ENCODE measurements around the gene HECTD4. TPM values are rescaled to one million over a fixed set of nuclear protein-coding genes. Genes with fewer than 3 reads are reported as not detected.

Gene HECTD4
- total RNA-seq, 4 donors from 2014 or later: 28.2 to 54.4 (median 33.7) TPM

DNA sequence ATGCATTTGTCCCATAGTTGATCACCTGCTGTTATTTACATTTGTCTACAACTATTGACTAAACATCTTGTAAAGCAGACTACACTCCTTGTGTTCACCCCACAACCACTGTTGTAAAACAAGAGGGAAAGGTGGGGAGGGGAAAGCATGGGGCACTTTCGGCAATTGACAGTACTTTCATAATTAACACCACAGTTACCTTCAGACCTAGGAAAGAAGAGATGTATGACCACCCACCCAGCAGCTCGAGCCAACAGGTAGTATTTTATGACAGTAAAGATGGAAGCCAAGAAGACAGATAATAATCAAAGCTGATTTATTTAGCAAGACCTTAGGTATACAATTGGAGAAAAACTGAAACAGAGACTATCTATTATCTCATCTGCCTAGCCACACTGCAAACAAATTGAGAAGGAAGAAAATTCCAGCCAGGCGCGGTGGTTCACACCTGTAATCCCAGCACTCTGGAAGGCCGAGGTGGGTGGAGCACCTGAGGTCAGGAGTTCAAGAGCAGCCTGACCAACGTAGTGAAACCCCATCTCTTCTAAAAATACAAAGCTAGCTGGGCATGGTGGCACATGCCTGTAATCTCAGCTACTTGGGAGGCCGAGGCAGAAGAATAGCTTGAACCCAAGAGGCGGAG is 11.2 kb downstream of the HECTD4 start:
- TF ChIP-seq CTCF (IDR thresholded peaks at IDR 0.05; ENCODE audit: low read depth): no peak

- no peak for TF ChIP-seq CTCF (IDR thresholded peaks at IDR 0.05; ENCODE audit: low read depth)
These were observed 12.0 kb downstream of the HECTD4 start for GRCh38 chr12:112370199-112370598.

DNA sequence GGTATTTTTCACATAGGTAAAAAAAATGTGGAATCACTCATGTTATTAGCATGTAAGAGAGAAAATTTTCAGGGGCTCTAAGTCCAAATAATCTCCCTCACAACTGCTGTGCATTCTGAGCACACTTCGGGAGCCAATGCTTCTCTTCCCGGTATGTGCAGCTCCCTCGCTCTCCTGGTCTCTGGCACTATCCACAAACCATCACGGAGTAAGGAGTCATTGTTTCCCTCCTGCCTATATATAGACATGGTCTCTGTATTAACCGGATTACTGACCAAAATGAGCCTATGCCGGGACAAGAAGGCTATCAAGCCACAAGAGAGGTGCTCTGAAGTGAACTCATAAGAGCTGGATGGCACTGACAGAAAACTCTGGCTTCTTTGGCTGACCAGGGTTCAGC is 13.4 kb downstream of the HECTD4 start:
- no peak for TF ChIP-seq CTCF (IDR thresholded peaks at IDR 0.05; ENCODE audit: low read depth)

DNA sequence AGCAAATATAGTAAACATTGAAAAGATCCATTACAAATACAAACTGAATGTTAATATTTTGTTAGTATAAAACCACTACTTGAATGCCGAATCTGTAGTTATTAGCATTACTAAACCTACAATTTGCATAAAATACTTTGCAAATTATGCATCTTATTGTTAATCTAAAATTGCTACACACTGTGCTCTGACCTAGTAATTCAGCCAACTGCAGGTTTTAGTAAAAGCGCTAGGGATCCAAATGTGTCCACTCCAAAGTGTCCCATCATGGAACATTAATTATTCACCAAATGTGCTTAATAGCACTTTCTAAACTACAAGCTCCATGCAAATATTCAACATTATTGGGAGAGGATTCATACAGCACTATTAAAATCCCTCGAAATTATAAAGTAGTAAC is 14.3 kb downstream of the HECTD4 start:
- no peak for TF ChIP-seq CTCF (IDR thresholded peaks at IDR 0.05; ENCODE audit: low read depth)

- no peak for TF ChIP-seq CTCF (IDR thresholded peaks at IDR 0.05; ENCODE audit: low read depth)
These were observed 19.9 kb downstream of the HECTD4 start for GRCh38 chr12:112362310-112362709.

GRCh38 chr12:112361271-112361670 is 21.0 kb downstream of the HECTD4 start:
- no peak for TF ChIP-seq CTCF (IDR thresholded peaks at IDR 0.05; ENCODE audit: low read depth)

- TF ChIP-seq CTCF (IDR thresholded peaks at IDR 0.05; ENCODE audit: low read depth): no peak
These were observed 22.9 kb downstream of the HECTD4 start for GRCh38 chr12:112359290-112359689.
